Upper lobe of right lung (tissue), 1 donor: ENCODE data around the gene EVL. TPM values are rescaled to one million over a fixed set of nuclear protein-coding genes. Genes with fewer than 3 reads are reported as not detected.

ENCODE experiments used
- ATAC-seq: fragments of 200-7000 bp; cut with Tn5 transposase; one replicate; pipeline ENCODE4 v1.9.1; 2020; ENCODE audit warnings: mild to moderate bottlenecking, moderate library complexity
- DNase-seq: peaks from one replicate; pipeline ENCODE4 v3.0.0-alpha.2; 2020
- H3K27ac ChIP-seq: fragments of 200-600 bp; one replicate; pipeline ENCODE4 v1.8.0; 2022
- H3K27me3 ChIP-seq: fragments of 200-600 bp; one replicate; pipeline ENCODE4 v1.8.0; 2022; ENCODE audit warnings: mild to moderate bottlenecking
- H3K36me3 ChIP-seq: fragments of 200-600 bp; one replicate; pipeline ENCODE4 v1.8.0; 2022
- H3K4me1 ChIP-seq: fragments of 200-600 bp; one replicate; pipeline ENCODE4 v1.8.0; 2022
- H3K4me3 ChIP-seq: fragments of 200-600 bp; one replicate; pipeline ENCODE4 v1.8.0; 2022; ENCODE audit warnings: mild to moderate bottlenecking
- H3K9me3 ChIP-seq: fragments of 200-600 bp; one replicate; pipeline ENCODE4 v1.8.0; 2022
- CTCF ChIP-seq: fragments of 200-600 bp; IDR thresholded peaks from one replicate; pipeline ENCODE4 v1.8.0; 2022; ENCODE audit warnings: antibody characterized with exemption
- intact Hi-C: fragments of 100-400 bp; cut with DNase I; formaldehyde crosslinking; loops from one replicate; pipeline ENCODE4 v1.11.0; 2022
- total RNA-seq: library from RNA; stranded (reverse); fragmentation: NEBNext Ultra II Directional; extraction: Animal tissue kit (Norgen Biotek cat#: 25700); gene quantifications from one replicate; pipeline ENCODE4 v1.2.1, GENCODE V29; 2021
- donor health status: DM: no; HTN: yes; CAD: no; lungs with severe emphysema.

Gene EVL
- total RNA-seq, 1 donor from 2014 or later, result 206 TPM

DNA sequence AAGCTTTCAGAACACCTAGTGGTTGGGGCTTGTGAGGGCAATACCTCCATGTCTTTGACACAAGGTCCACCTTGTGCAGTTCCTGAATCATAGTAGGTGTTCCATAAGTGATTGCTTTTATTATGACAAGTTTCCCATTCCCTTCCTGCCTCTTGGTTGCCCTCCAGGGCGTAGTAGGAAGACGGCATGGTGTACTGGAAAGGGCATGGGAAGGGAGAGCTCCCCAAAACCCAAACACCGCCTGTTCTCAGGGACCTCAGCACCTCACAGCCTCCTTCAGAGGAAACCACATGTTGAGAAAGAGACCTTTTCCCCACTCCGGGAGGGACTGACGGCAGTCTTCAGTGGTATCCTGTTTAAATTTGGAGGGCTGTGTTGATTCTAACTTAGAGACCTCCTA is 21.1 kb downstream of the EVL start:
- DNase-seq (no peak), ATAC-seq (peak; percentile 58)
- intact Hi-C loops, result no loop called here
- Histone ChIP-seq H3K9me3 (no peaks in the 10 kb centered on the region), H3K36me3 (peaks cover 53% of the 10 kb centered on the region), H3K4me1 (peaks cover 4% of the 10 kb centered on the region), H3K27ac (no peak overlapping the region), H3K27me3 (no peaks in the 10 kb centered on the region), H3K4me3 (no peak overlapping the region)
- TF ChIP-seq CTCF, result no peak

- Histone ChIP-seq H3K27me3 (no peaks in the 10 kb centered on the region), H3K4me3 (no peak overlapping the region), H3K9me3 (no peaks in the 10 kb centered on the region), H3K36me3 (peaks cover 53% of the 10 kb centered on the region), H3K4me1 (no peaks in the 10 kb centered on the region), H3K27ac (no peak overlapping the region)
- ATAC-seq (no peak), DNase-seq (no peak)
- intact Hi-C loops, result no loop called here
- no peak for TF ChIP-seq CTCF
Observed at GRCh38 chr14:100088226-100088625, 23.0 kb downstream of the EVL start.

DNA sequence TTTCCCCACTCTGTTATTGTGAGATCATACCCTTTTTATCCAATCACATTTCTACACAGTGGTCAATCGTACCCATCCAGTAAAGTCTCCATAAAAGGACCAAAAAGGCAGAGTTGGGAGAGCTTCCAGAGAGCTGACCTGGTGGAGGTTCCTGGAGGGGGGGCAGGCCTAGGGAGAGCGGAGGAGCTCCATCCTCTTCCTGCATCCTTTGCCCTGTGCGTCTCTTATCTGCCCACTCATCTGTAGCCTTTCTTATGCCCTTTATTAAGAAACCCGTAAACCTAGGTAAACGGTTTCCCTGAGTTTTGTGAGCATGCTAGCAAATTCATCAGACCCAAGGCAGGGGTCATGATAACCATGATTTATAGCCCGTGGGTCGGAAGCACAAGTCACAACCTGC is 26.2 kb downstream of the EVL start:
- H3K4me1 ChIP-seq, result no peaks in the 10 kb centered on the region
- H3K27ac ChIP-seq, result no peak overlapping the region
- H3K9me3 ChIP-seq, result no peaks in the 10 kb centered on the region
- intact Hi-C loops, result no loop called here
- H3K36me3 ChIP-seq, result peaks cover 33% of the 10 kb centered on the region
- no peaks in the 10 kb centered on the region for H3K27me3 ChIP-seq
- H3K4me3 ChIP-seq, result no peak overlapping the region
- TF ChIP-seq CTCF, result no peak
- no peak for DNase-seq
- no peak for ATAC-seq

DNA sequence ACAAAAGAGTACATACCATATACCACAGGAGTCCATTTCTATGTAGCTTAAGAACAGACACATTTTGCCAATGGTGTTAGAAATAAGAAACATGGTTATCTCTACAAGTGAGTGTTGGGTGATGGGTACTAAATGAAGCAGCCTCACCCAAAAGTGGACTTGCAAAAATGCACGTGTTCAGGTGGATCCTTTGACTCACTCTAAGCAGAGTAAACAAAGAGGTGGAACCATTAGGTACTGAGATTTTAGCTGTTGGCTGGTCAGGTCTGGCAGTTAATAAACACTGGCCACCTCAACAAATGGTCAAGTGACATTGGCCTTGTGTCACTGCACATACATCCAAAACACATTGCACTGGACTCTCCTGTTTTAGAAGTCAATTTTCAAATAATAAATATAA is 27.6 kb downstream of the EVL start:
- ATAC-seq, result no peak
- H3K27ac ChIP-seq, result no peak overlapping the region
- intact Hi-C loops, result no loop called here

GRCh38 chr14:100093319-100093718 is 28.1 kb downstream of the EVL start:
- intact Hi-C loops, result no loop called here
- H3K4me1 ChIP-seq, result no peaks in the 10 kb centered on the region
- no peaks in the 10 kb centered on the region for H3K27me3 ChIP-seq
- no peak overlapping the region for H3K4me3 ChIP-seq
- DNase-seq (no peak), ATAC-seq (no peak)
- TF ChIP-seq CTCF, result no peak
- peaks cover 35% of the 10 kb centered on the region for H3K36me3 ChIP-seq
- no peak overlapping the region for H3K27ac ChIP-seq
- H3K9me3 ChIP-seq, result no peaks in the 10 kb centered on the region

More for the DNA sequence above, 27.6 kb downstream of the EVL start:
- peaks cover 37% of the 10 kb centered on the region for H3K36me3 ChIP-seq
- H3K4me3 ChIP-seq, result no peak overlapping the region
- no peaks in the 10 kb centered on the region for H3K9me3 ChIP-seq
- DNase-seq, result no peak
- no peaks in the 10 kb centered on the region for H3K4me1 ChIP-seq
- H3K27me3 ChIP-seq, result no peaks in the 10 kb centered on the region
- no peak for TF ChIP-seq CTCF

GRCh38 chr14:100096656-100097055 is 31.4 kb downstream of the EVL start:
- Histone ChIP-seq H3K27me3 (no peaks in the 10 kb centered on the region), H3K4me1 (peaks cover 5% of the 10 kb centered on the region), H3K4me3 (no peak overlapping the region), H3K9me3 (no peaks in the 10 kb centered on the region), H3K27ac (no peak overlapping the region), H3K36me3 (peaks cover 20% of the 10 kb centered on the region)
- no peak for TF ChIP-seq CTCF
- intact Hi-C loops, result no loop called here
- DNase-seq (no peak), ATAC-seq (no peak)
